Measurements from ENCODE around the gene MED7.

MED7 gene

DNA sequence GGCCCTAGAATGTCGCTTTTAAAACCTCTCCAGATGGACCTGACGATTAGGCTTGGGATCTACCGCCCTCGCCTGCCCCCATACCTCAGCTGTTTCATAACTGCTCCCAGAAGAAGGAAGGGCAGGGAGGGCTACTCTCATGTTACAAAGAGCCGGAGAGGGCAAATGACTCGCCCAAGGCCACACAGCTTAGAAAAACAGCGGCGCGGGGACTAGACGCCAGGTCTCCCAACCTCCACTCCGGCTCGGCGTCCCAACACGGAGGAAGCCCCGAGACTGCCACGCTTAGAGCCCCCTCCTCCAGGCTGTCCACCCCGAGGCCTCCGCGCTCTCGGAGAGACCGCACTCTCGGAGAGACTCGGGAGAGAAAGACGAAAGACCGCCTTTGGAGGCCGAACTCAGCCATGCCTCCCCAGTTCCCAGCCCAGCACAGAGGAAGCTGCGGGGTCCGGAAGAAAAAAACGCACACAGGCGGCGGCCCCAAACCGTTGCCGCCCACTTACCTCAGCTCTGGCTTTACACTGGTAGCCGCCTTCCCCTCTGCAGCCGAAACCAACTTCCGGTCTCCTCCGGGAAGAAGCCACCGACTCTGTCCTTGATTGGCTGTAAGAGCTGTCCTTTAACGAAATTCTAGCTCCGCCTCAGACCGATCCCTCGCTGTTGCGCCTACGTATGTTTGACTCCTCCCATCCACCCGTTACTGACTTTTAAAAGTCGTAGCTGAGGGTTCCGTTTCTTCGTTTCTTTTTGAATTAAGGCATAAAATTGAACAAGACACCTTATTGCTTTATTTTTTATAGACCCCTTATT is at the start of gene MED7:
Gene MED7, minus strand, starts transcription at position 549 of the 810 bp plus-strand sequence. CDS start 3,434 bp downstream, outside the sequence.
- Histone ChIP-seq H3K4me1 (ENCODE audit: low read depth, poor library complexity, severe bottlenecking) (no peaks in the 10 kb centered on the region), H3K27me3 (ENCODE audit: insufficient read depth, low read depth) (no peaks in the 10 kb centered on the region), H2AFZ (ENCODE audit: low read depth) (peak within 1 kb of the TSS; percentile 80), H3K27ac (peak within 1 kb of the TSS; percentile 51), H3K9ac (peak within 1 kb of the TSS; percentile 78), H3K79me2 (ENCODE audit: insufficient read depth, low read depth) (peaks cover 11% of the 10 kb centered on the region), H3K36me3 (ENCODE audit: insufficient read depth) (no peaks in the 10 kb centered on the region), H4K20me1 (ENCODE audit: insufficient read depth) (no peaks in the 10 kb centered on the region), H3K4me2 (peak within 1 kb of the TSS; percentile 46), H3K4me3 (IDR thresholded peaks at IDR 0.05; ENCODE audit: insufficient read depth, low read depth, low read length) (no peak within 1 kb of the TSS)
- TF ChIP-seq, protein P1, sequence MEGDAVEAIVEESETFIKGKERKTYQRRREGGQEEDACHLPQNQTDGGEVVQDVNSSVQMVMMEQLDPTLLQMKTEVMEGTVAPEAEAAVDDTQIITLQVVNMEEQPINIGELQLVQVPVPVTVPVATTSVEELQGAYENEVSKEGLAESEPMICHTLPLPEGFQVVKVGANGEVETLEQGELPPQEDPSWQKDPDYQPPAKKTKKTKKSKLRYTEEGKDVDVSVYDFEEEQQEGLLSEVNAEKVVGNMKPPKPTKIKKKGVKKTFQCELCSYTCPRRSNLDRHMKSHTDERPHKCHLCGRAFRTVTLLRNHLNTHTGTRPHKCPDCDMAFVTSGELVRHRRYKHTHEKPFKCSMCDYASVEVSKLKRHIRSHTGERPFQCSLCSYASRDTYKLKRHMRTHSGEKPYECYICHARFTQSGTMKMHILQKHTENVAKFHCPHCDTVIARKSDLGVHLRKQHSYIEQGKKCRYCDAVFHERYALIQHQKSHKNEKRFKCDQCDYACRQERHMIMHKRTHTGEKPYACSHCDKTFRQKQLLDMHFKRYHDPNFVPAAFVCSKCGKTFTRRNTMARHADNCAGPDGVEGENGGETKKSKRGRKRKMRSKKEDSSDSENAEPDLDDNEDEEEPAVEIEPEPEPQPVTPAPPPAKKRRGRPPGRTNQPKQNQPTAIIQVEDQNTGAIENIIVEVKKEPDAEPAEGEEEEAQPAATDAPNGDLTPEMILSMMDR (conservative IDR thresholded peaks at IDR 0.05; ENCODE audit: low read depth, low read length), result no peak

DNA sequence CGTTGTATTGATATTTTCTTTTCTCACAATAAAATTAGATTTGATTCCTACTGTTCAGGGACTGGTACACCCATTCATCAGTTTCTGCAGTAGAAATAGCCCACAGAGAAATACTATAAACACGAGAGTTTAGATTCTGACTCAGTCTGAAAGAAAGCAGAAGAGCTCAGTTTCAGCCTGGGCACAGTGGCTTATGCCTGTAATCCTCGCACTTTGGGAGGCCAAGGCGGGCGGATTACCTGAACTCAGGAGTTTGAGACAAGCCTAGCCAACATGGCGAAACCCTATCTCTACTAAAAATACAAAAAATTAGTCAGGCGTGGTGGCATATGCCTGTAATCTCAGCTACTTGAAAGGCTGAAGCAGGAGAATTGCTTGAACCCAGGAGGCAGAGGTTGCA is 46.6 kb upstream of the MED7 start:
- Histone ChIP-seq H3K4me2 (no peak overlapping the region), H3K27ac (no peak overlapping the region), H3K9ac (no peak overlapping the region), H3K36me3 (ENCODE audit: insufficient read depth) (no peaks in the 10 kb centered on the region), H3K79me2 (ENCODE audit: insufficient read depth, low read depth) (no peaks in the 10 kb centered on the region), H2AFZ (ENCODE audit: low read depth) (no peak overlapping the region), H4K20me1 (ENCODE audit: insufficient read depth) (no peaks in the 10 kb centered on the region), H3K27me3 (ENCODE audit: insufficient read depth, low read depth) (no peaks in the 10 kb centered on the region), H3K4me1 (ENCODE audit: low read depth, poor library complexity, severe bottlenecking) (no peaks in the 10 kb centered on the region), H3K4me3 (IDR thresholded peaks at IDR 0.05; ENCODE audit: insufficient read depth, low read depth, low read length) (no peak overlapping the region)
- TF ChIP-seq, protein P1 (conservative IDR thresholded peaks at IDR 0.05; ENCODE audit: low read depth, low read length), result no peak

- TF ChIP-seq, protein P1 (conservative IDR thresholded peaks at IDR 0.05; ENCODE audit: low read depth, low read length), result no peak
- Histone ChIP-seq H3K4me3 (IDR thresholded peaks at IDR 0.05; ENCODE audit: insufficient read depth, low read depth, low read length) (no peak overlapping the region), H4K20me1 (ENCODE audit: insufficient read depth) (no peaks in the 10 kb centered on the region), H3K9ac (no peak overlapping the region), H3K36me3 (ENCODE audit: insufficient read depth) (no peaks in the 10 kb centered on the region), H2AFZ (ENCODE audit: low read depth) (no peak overlapping the region), H3K27me3 (ENCODE audit: insufficient read depth, low read depth) (no peaks in the 10 kb centered on the region), H3K79me2 (ENCODE audit: insufficient read depth, low read depth) (no peaks in the 10 kb centered on the region), H3K27ac (no peak overlapping the region), H3K4me2 (no peak overlapping the region), H3K4me1 (ENCODE audit: low read depth, poor library complexity, severe bottlenecking) (no peaks in the 10 kb centered on the region)
These were observed 45.6 kb upstream of the MED7 start for GRCh38 chr5:157188270-157188669.

DNA sequence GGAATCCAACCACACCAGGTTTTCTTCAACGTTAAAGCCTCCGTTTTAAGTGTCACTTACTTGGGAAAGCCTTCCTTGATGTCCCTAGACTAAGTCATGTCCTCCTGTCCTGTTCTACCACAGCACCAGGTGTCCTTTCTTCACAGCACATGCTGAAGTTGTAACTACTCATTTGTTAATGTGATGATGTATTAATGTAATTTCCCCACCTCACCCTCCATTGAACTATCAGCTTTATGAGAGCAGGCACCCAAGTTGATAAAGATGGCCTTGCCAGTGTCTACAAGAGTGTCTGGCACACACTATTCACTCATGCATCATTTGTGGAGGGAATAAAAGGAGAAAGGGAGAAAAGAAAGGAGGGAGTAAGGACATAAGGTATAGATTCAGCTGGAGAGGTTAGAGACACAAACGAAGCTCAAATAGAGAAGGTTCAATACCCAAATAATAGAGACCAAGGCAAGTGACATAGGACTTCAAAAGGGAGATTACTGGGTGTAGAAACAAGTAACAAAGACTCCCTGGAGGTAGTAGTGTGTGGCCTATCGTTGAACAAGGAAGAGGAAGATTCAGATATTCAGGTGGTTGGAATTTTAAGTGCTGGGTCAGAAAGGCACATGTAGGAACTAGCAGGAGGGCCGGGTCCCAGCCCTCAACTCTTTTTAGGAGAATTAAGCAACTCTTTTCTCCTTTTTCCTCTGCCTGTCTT is 44.5 kb upstream of the MED7 start:
- no peak overlapping the region for H3K4me2 ChIP-seq

More for the DNA sequence above, 44.5 kb upstream of the MED7 start:
- Histone ChIP-seq H3K9ac (no peak overlapping the region), H3K27me3 (ENCODE audit: insufficient read depth, low read depth) (no peaks in the 10 kb centered on the region), H3K4me1 (ENCODE audit: low read depth, poor library complexity, severe bottlenecking) (no peaks in the 10 kb centered on the region), H3K4me3 (IDR thresholded peaks at IDR 0.05; ENCODE audit: insufficient read depth, low read depth, low read length) (no peak overlapping the region), H2AFZ (ENCODE audit: low read depth) (no peak overlapping the region), H4K20me1 (ENCODE audit: insufficient read depth) (no peaks in the 10 kb centered on the region), H3K27ac (no peak overlapping the region), H3K36me3 (ENCODE audit: insufficient read depth) (no peaks in the 10 kb centered on the region), H3K79me2 (ENCODE audit: insufficient read depth, low read depth) (no peaks in the 10 kb centered on the region)
- TF ChIP-seq, protein P1 (conservative IDR thresholded peaks at IDR 0.05; ENCODE audit: low read depth, low read length), result no peak

All from KMS-11 (cell line).